ENCODE results near the gene INPP5B. TPM values are rescaled to one million over a fixed set of nuclear protein-coding genes. Genes with fewer than 3 reads are reported as not detected.

Gene INPP5B
- total RNA-seq, 1 donor from 2014 or later: 21.1 TPM

- DNase-seq (ENCODE audit: low spot score, unreplicated experiment): no peak
These were observed 79.1 kb downstream of the INPP5B start for GRCh38 chr1:37867784-37868183.

DNA sequence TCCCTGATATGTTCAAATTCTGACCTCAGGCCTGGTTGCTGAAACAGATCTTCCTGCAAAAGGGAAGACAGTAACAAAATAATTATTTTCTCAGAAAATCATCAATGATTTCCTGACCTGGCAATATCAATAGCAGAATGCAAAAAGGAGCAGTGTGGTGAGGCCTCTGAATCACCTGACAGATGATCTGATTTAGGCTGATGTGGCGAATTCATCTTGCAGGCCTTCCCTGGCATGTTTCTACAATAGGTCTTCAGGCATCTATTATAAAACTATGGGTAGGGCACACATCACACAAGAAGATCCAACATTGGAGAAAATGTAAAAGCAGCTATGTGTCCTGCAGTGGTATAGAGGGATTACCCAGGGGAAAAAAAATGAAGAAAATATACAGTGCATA lies 80.4 kb downstream of the INPP5B start:
- Mint-ChIP-seq H3K27me3 (no peaks in the 10 kb centered on the region), H3K9me3 (ENCODE audit: low read depth) (no peaks in the 10 kb centered on the region), H3K36me3 (ENCODE audit: insufficient read depth) (peaks cover 10% of the 10 kb centered on the region), H3K4me1 (ENCODE audit: low read depth) (no peaks in the 10 kb centered on the region), H3K27ac (no peak overlapping the region), H3K4me3 (ENCODE audit: low read depth) (no peak overlapping the region)
- TF ChIP-seq CTCF (IDR thresholded peaks at IDR 0.05; ENCODE audit: unreplicated experiment): no peak
- DNase-seq (ENCODE audit: low spot score, unreplicated experiment): no peak

More at GRCh38 chr1:37867784-37868183, 79.1 kb downstream of the INPP5B start:
- Mint-ChIP-seq H3K36me3 (ENCODE audit: insufficient read depth) (peaks cover 9% of the 10 kb centered on the region), H3K27me3 (no peaks in the 10 kb centered on the region), H3K4me3 (ENCODE audit: low read depth) (no peak overlapping the region), H3K9me3 (ENCODE audit: low read depth) (no peaks in the 10 kb centered on the region), H3K4me1 (ENCODE audit: low read depth) (no peaks in the 10 kb centered on the region), H3K27ac (no peak overlapping the region)
- TF ChIP-seq CTCF (IDR thresholded peaks at IDR 0.05; ENCODE audit: unreplicated experiment): no peak

- no peak for DNase-seq (ENCODE audit: low spot score, unreplicated experiment)
- Mint-ChIP-seq H3K4me1 (ENCODE audit: low read depth) (no peaks in the 10 kb centered on the region), H3K27me3 (no peaks in the 10 kb centered on the region), H3K27ac (no peak overlapping the region), H3K4me3 (ENCODE audit: low read depth) (no peak overlapping the region), H3K9me3 (ENCODE audit: low read depth) (no peaks in the 10 kb centered on the region), H3K36me3 (ENCODE audit: insufficient read depth) (peaks cover 10% of the 10 kb centered on the region)
- no peak for TF ChIP-seq CTCF (IDR thresholded peaks at IDR 0.05; ENCODE audit: unreplicated experiment)
These were observed 81.3 kb downstream of the INPP5B start for GRCh38 chr1:37865348-37866120.

DNA sequence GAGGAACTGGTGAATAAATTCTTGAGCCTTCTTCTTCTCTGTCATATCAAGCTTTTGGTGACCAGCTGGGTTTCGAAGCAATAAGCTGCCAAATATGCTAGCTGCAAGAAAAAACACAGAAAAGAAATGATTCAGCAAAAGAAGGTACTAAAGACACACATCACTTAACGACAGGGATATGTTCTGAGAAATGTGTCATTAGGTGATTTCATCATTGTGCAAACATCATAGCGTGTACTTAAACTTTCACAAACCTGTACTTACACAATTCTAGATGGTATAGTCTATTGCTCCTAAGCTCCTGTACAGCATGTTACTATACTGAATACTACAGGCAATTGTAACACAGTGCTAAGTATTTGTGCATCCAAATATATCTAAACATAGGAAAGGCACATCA lies 84.5 kb downstream of the INPP5B start:
- Mint-ChIP-seq H3K27me3 (no peaks in the 10 kb centered on the region), H3K4me3 (ENCODE audit: low read depth) (no peak overlapping the region), H3K27ac (no peak overlapping the region), H3K9me3 (ENCODE audit: low read depth) (no peaks in the 10 kb centered on the region), H3K36me3 (ENCODE audit: insufficient read depth) (peaks cover 8% of the 10 kb centered on the region), H3K4me1 (ENCODE audit: low read depth) (peaks cover 9% of the 10 kb centered on the region)
- no peak for TF ChIP-seq CTCF (IDR thresholded peaks at IDR 0.05; ENCODE audit: unreplicated experiment)
- DNase-seq (ENCODE audit: low spot score, unreplicated experiment): no peak

DNA sequence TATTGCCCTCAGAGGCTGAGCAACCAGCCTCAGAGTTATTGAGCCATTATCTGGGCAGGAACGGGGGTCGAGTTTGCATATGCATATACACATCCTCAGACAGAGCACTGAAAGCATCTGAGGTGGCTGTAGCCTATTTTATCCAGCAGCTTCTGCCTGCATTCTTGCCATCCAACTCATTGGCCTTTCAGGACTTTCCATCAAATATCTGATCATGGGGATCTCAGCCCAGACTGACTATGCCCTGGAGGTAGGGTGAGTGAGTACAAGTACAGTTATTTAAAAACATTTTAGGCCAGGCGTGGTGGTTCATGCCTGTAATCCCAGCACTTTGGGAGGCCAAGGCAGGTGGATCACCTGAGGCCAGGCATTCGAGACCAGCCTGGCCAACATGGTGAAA lies 85.7 kb downstream of the INPP5B start:
- Mint-ChIP-seq H3K27me3 (no peaks in the 10 kb centered on the region), H3K4me3 (ENCODE audit: low read depth) (no peak overlapping the region), H3K27ac (no peak overlapping the region), H3K9me3 (ENCODE audit: low read depth) (no peaks in the 10 kb centered on the region), H3K36me3 (ENCODE audit: insufficient read depth) (peaks cover 11% of the 10 kb centered on the region), H3K4me1 (ENCODE audit: low read depth) (peaks cover 9% of the 10 kb centered on the region)
- DNase-seq (ENCODE audit: low spot score, unreplicated experiment): no peak
- TF ChIP-seq CTCF (IDR thresholded peaks at IDR 0.05; ENCODE audit: unreplicated experiment): no peak
